COR-L47 (cell line): ENCODE data around the gene EREG.
"Not testable (repeated sequence)": the region's sequence is repeated elsewhere in the genome, so short reads cannot be mapped to it uniquely, and the experiment has no call there.

Experiments
- DNase-seq: peaks from one replicate; lab custom pipeline; 2025; lab: John Stamatoyannopoulos, UW

The EREG gene, protein sequence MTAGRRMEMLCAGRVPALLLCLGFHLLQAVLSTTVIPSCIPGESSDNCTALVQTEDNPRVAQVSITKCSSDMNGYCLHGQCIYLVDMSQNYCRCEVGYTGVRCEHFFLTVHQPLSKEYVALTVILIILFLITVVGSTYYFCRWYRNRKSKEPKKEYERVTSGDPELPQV

DNA sequence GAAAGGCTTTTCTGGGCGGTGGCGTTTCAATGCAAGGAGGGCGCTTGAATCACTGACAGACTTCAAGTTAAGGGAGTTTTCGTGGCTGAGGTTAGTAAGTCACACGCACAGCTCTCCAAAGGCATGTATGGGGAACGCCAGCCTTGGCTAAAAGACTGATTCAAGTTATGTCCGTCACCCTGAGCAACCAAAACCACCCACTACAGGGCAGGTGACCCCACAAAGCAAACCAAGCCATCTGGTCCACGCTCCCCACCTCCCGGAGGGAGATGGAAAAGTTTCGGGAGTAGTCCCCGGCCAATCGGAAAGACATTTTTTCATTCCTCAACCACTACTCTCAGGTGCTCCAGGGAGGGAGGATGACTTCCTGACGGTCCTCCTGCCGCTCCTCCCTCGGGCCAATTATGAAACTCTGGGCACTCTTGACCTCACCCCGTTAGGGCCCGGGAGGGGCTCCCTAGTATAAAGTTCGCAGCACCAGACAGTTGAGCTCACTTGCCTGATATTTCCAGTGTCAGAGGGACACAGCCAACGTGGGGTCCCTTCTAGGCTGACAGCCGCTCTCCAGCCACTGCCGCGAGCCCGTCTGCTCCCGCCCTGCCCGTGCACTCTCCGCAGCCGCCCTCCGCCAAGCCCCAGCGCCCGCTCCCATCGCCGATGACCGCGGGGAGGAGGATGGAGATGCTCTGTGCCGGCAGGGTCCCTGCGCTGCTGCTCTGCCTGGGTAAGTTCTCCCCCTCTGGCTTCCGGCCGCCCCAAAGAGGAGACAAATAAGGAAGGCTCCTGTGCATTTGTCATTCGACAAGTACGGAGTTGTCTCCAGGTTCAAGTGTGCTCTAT is at the start of gene EREG:
Gene EREG, plus strand, starts transcription at position 494 of the 840 bp plus-strand sequence. Its CDS starts 164 bp downstream, at position 658.
- no peak for DNase-seq

GRCh38 chr4:74315376-74315775 is 49.6 kb upstream of the EREG start:
- DNase-seq: no peak

DNA sequence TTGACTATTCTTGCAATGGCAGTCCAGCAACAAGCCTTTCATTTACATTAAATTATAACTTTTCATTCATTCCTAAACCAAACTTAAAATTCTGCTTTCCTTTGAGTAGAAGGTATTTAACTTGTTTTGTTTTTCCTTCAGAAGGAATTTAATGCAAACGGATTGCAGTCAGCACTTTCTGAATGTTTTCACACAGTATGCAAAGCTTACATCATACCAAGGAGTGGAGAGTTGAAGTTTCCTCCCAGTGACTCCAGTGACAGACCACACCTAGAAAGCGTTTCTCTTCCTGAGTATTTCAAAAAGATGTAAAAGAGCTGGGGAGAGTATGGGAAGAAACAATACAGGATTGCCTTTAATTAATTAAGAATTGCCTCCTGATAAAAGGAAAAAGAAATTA is 48.5 kb upstream of the EREG start:
- no peak for DNase-seq

DNA sequence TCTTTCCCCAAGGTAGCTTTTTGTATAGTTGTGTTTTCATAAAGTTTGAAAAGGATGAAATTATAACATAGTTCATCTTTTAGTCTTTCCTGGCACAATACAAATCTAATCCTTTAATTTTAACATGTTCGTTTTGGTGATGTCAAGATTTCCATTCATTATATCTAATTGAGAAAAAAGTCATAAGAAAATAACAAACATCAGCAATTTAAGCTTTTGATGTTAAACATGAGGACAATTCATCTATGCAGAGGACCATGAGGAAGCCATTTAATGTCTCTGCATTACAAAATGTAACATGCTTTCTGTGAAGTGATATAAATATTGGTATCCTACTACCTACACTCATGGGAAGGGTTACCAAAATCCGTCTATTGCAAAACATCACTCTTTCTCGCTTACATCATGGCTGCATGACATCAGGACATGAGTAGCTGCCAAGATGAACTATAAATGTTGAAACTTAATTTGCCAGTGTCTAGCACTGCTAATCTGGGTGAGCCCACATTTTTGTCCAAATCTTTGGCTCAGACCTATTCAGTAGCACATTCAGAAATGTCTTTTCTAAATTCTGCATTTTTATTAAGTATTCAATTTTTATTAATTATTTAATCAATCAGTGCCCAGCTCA is 47.2 kb upstream of the EREG start:
- DNase-seq: no peak

GRCh38 chr4:74318276-74318675 is 46.7 kb upstream of the EREG start:
- DNase-seq: no peak

DNA sequence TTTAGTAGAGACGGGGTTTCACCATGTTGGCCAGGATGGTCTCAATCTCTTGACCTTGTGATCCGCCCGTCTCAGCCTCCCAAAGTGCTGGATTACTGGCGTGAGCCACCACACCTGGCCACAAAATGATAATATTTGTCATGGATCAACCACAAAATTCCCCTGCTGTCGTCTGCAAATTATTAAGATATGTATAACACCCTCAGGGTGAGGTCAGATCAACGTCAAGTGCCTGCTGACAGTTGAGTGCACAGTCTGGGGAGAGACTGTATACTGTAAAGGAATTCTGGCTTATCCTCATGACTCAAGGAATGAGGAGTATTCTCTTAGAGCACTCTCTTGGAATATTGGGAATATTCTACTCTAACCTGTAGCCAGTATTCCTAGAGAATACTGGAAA is 45.5 kb upstream of the EREG start:
- DNase-seq: no peak

DNA sequence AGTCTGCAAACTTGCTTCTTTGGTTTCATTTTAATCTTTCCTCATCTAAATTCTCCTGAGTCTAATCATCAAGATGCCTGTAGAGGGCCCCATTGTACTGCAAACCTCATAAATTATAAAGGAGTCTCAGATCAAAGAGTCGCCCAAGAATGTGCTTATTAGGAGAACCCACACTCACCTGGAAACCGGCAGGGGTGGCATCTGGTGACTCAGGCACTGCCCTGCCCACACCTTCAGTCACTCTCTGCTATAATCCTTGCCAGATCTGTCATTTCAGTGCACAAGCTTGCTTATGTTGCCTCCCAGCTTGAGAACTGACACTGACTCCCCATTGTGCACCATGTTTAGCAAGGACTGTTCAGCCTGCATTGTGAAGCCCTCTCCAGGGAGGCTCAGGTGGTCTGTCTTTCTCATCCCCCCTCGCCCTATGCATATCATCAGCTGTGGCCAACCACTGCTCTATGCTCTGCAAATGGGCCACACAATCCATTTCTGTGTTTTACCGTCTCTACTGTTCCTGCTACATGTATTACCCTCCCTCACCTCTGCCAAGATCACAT is 44.3 kb upstream of the EREG start:
- DNase-seq: peak; percentile 76

- DNase-seq: no peak
These were observed 42.6 kb upstream of the EREG start for GRCh38 chr4:74322301-74322700.

DNA sequence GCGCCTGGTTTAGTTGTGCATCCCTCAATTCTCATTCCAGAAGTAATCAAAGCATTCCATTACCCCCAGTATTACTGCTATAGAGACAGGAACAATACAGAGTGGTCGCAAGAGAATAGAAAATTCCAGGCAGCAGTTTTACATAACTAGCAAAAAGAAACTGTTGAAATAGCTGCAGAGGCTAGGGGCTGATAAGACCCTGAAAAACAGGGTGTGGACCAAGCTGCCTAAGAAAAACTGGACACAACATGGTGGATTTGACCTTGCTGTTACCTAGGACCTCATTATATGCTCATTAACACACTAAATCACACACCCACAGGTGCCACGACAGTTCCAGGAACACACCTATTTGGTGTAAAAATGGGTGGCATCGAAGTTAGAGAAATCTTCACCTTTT is 41.3 kb upstream of the EREG start:
- DNase-seq: no peak

DNA sequence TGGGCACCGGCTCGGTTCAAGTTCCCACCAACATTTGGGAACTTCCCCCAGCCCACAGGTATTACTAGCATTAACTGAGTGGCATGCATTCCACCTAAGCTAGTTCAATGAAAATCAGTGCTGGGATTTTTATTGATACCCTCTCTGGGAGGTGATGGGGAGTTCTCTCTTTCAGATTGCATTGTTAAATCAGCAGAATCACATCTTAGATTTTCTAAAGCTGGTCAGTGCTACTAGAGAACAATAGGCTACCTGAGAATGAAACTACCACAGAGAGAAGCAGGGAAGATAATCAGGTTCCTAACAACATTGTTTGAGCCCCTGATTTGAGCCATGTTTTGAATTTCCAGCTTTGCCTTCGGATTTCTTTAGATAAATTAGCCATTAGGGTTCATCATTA is 40.7 kb upstream of the EREG start:
- no peak for DNase-seq

GRCh38 chr4:74325886-74326285 is 39.1 kb upstream of the EREG start:
- no peak for DNase-seq

GRCh38 chr4:74327762-74328161 is 37.2 kb upstream of the EREG start:
- no peak for DNase-seq

DNA sequence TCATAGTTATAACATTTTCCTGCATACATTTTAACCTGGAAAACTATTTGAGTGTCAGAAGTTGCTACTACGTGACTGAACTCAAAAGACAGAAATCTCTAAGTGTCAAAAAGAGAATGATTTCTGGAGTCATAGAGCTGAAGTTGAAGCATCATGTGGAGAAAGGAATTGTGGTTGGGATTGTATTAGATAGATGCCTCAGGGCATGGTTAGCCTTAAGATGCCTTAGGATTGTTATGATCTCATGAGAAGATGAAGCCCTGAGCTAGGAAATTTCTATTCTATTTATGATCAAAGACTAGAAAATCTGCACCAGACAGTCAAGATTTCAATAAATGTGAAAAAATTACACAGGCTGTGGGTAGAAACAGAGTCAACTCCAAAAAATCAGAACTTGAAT is 36.4 kb upstream of the EREG start:
- DNase-seq: no peak

DNA sequence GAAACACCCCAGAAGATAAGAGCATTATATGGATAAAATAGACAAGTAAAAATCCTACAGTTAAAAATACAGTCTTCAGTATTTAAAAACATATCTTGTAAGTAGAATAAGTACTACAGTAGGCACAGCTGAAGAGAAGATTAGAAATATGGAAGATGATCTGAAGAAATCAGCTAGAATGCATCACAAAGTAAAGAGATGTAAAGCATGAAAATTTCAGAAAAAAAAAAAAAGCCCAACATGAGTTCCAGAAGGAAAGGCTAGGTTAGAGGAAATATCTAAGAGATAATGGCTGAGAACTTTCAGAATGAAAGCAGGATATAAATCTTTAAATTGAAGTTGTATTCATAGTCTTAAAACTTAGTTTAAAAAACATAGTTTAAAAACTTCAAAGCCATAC is 35.6 kb upstream of the EREG start:
- DNase-seq: no peak

GRCh38 chr4:74330295-74330750 is 34.6 kb upstream of the EREG start:
- no peak for DNase-seq

GRCh38 chr4:74331252-74331651 is 33.7 kb upstream of the EREG start:
- DNase-seq: no peak

DNA sequence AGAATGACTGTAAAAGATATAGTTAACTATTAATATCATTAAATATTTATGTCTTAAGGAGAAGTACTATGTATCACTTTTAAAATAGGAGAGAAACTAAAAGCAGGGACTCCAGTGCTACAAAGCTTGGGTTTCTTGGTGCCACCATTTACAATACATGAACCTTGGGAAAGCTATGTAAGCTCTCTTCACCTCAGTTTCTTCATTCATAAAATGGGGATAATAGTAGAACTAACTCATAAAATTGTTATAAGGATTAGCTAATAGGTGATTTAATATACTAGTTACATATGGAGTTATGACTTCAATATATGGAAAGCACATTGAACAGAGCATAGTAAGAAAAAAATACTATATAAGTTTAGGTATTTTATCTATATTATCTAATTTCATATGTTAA is 33.0 kb upstream of the EREG start:
- DNase-seq: no peak

- DNase-seq: no peak
These were observed 30.3 kb upstream of the EREG start for GRCh38 chr4:74334636-74335035.

DNA sequence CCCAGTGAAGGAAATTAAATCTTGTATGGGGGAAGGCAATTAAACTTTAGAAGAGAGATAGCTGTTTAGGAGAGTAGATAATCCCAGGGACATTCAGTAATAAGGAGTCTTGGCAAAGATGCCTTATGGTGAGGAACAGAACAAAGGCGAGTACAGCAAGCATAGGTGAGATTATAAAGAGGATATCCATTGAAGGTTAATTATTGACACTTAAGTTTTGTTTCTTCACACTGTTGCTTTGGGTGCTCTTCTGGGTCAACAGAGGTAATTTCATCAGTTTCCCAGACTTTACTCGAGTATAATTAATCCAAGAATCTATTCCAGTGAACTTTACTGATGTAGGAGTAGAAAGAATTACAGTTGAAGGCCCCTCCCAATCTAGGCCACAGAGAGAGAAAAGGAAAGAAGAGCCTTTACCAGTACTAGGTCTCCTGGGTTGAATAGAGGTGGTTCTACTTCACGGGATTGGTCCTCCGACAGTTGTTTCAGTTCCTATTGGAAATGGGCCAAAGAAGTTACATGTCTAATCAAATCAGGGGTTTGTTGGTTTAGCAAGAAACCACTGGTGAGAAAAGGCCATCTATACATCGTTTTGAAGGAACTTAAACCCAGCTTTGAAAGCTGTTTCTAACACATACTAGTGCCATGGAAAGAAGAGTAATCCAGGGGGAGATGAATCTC is 29.5 kb upstream of the EREG start:
- no peak for DNase-seq

GRCh38 chr4:74338792-74339333 is 26.1 kb upstream of the EREG start:
- DNase-seq: no peak

DNA sequence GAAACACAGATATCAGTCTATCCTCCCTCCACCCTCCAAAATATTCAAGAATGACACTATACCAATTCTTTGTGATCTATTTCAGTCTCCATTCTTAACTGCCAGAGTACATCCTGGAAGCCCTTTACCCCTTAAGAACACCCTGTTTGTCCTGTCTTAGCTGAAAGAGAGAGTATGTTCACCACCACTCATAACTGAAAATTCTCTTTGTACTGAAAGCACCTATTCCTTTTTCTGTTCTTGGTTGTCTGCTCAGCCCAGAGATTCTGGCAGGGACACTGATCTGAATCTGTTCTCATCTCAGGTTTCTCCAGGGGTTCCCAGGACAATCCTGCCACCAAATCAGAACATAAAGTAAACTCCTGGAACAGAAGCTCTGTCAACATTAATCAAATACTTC is 25.4 kb upstream of the EREG start:
- DNase-seq: no peak

DNA sequence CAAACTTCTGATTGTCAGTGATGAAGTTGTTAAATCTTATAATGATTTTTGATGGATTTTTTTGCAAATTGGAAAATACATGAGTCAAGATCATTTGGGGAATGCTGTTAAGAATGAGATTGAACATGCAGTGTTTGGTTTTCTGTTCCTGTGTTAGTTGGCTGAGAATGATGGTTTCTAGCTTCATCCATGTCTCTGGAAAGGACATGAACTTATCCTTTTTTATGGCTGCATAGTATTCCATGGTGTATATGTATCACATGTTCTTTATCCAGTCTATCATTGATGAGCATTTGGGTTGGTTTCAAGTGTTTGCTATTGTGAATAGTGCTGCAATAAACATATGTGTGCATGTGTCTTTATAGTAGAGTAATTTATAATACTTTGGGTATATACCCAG is 24.5 kb upstream of the EREG start:
- DNase-seq: not testable (repeated sequence)
